HG02623 (cell line): Measurements from ENCODE around the gene ADGRF3.
"Not testable (repeated sequence)": the region's sequence is repeated elsewhere in the genome, so short reads cannot be mapped to it uniquely, and the experiment has no call there.

Source experiments
- ATAC-seq: cut with Tn5 transposase; IDR thresholded peaks from one replicate; pipeline ENCODE4 v1.9.1; 2021; ENCODE audit warnings: moderate library complexity; ENCODE audit not compliant: unreplicated experiment

The ADGRF3 gene, protein sequence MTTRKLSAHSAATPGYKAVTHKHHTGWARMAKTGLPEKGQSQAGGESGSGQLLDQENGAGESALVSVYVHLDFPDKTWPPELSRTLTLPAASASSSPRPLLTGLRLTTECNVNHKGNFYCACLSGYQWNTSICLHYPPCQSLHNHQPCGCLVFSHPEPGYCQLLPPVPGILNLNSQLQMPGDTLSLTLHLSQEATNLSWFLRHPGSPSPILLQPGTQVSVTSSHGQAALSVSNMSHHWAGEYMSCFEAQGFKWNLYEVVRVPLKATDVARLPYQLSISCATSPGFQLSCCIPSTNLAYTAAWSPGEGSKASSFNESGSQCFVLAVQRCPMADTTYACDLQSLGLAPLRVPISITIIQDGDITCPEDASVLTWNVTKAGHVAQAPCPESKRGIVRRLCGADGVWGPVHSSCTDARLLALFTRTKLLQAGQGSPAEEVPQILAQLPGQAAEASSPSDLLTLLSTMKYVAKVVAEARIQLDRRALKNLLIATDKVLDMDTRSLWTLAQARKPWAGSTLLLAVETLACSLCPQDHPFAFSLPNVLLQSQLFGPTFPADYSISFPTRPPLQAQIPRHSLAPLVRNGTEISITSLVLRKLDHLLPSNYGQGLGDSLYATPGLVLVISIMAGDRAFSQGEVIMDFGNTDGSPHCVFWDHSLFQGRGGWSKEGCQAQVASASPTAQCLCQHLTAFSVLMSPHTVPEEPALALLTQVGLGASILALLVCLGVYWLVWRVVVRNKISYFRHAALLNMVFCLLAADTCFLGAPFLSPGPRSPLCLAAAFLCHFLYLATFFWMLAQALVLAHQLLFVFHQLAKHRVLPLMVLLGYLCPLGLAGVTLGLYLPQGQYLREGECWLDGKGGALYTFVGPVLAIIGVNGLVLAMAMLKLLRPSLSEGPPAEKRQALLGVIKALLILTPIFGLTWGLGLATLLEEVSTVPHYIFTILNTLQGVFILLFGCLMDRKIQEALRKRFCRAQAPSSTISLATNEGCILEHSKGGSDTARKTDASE

DNA sequence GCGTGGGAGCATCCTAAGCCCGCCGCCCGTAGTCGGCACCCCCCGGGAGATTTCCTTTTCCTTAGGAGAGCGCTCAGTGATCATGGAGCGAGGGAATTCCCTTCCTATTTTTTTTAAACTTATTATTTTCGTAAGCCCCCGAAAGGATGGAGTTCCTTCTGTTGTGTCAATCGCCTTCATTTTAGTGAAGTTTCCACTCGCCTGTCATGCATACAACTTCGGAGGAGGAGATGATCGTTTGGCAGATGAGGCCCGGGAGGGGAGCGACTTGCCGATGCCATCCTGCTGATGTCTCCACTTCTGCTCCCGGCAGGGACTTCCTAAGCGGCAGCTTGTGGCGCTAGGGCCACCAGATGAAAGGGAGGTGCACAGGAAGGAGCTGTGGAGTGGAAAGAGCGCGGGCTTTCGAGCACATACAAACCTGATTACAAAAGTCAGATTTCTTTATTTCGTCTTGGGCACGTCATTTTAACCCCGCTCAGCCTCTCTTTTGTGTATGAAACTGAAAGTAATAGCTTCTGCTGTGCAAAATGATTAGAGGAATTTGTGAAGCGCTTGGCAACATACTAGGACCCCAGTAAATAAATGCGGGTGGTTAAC is at the start of gene ADGRF3:
TSS of gene ADGRF3 (minus strand) at position 336 of the 600 bp plus-strand sequence. CDS start 555 bp downstream, outside the sequence.
- no peak for ATAC-seq

- no peak for ATAC-seq
Measured at GRCh38 chr2:26395394-26395793, 48.8 kb upstream of the ADGRF3 start.

DNA sequence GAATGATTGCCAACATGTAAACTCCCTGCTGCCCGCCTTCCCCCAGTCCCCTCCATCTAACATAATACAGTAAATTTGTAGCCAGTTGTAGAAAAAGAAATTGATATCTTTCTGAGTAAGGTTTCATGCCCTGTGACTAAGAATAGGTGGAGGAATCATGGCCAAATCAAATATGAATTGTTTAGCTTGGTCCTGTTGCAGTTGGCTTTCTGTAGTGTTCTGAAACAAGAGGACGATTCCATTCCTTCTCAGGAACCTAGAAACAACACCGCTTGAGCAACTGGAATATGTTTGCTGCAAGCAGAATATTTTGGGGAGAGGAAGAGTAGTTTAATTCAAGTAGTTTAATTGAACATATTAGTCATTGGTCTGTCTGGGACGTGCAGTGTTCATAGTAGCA is 48.1 kb upstream of the ADGRF3 start:
- no peak for ATAC-seq

- ATAC-seq: no peak
Measured at GRCh38 chr2:26387189-26387588, 40.6 kb upstream of the ADGRF3 start.

- ATAC-seq: no peak
Measured at GRCh38 chr2:26384597-26384996, 38.0 kb upstream of the ADGRF3 start.

GRCh38 chr2:26384183-26384582 is 37.6 kb upstream of the ADGRF3 start:
- ATAC-seq: no peak

- ATAC-seq: no peak
Measured at GRCh38 chr2:26382564-26382963, 36.0 kb upstream of the ADGRF3 start.

DNA sequence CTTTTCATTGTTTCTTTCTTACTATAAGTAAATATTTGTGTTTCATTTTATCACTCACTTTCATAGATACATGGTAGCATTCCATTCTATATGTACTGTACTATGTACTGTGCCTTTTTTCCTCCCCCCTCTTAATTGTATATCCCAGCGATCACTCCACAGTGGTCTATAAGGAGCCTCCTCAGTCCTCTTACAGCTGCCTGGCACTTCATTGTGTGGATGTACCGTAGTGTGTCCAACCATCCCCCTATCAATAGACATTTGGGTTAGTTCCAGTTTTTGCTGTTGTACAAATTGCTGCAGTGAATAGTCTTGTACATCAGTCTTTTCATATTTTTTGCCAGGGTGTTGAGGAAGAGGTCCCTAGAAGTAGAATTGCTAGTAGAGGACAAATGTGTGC is 33.7 kb upstream of the ADGRF3 start:
- ATAC-seq: no peak

DNA sequence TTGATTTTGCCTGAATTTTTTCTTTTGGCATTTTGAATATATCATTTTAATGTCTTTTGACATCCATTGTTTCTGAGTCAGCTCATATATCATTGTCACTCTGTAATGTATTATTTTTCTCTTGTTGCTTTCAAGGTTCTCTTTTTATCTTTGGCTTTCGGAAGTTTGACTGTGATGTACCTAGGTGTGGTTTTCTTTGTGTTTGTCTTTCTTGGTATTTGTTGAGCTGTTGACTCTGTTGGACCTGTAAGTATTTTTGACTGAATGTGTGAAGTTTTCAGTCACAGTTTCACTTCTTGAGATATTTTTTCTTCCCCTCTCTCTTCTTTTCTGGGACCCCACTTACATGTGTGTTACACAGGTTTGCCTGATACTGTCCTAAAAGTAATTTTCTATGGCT is 30.2 kb upstream of the ADGRF3 start:
- ATAC-seq: no peak

- ATAC-seq: not testable (repeated sequence)
Measured at GRCh38 chr2:26370909-26371308, 24.3 kb upstream of the ADGRF3 start.

DNA sequence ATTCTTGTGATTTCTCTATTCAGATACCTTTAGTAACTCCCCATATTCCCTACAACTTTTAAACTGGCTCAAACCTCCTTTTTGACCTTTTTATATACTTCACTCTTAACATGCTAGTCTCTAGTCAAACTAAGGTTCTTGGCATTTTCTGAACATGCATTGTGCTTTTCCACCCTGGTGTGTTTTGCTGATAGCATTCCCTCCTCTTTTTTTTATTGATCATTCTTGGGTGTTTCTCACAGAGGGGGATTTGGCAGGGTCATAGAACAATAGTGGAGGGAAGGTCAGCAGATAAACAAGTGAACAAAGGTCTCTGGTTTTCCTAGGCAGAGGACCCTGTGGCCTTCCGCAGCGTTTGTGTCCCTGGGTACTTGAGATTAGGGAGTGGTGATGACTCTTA is 23.1 kb upstream of the ADGRF3 start:
- ATAC-seq: not testable (repeated sequence)

GRCh38 chr2:26366957-26367356 is 20.4 kb upstream of the ADGRF3 start:
- ATAC-seq: no peak

DNA sequence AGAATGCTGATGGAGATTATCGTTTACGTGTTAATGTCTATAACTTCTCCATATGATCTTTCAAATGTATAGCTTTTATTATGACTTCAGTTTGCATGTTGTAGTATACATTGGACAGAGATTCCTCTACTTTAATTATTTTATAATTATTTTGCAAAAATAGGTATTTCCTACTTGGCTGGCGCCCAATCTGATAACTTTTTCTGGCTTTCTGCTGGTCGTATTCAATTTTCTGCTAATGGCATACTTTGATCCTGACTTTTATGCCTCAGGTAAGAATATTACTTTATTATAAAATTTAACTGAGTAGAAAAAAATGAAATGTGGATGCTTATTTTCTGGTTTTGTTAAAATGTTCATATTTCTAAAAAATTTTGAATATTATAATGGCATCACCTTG is 18.1 kb upstream of the ADGRF3 start:
- no peak for ATAC-seq

DNA sequence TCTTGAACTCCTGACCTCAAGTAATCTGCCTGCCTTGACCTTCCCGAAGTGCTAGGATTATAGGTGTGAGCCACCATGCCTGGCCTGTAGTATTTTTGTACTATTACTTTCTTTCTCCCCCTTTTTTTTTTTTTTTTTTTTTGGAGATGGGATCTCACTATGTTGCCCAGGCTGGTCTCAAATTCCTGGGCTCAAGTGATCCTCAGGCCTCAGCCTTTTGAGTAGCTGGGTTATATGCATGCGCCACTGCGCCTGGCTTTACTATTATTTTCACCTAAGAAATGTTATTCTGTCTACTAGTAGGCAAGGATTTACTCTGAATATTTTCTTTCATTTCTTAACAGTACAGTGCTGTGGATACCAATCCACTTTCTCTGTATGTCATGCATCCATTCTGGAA is 17.4 kb upstream of the ADGRF3 start:
- no peak for ATAC-seq

DNA sequence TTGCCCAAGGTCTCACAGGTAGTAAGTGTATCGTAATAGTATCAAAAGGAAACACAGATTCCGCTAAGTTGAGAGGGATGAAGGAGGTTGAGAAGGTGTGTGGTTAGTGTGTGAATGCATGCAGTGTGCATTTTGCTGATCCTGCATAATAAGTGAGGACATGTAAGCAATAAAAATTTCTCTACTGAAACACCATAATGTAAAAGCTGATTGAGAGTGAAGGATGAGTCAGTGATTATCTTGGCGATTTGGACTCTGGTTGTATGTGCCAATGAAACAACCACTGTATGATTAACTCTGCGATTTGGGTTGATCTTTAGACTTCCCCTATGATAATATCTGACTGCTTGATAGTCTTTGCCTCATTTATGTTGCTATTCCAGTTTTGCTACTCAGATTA is 16.7 kb upstream of the ADGRF3 start:
- no peak for ATAC-seq

DNA sequence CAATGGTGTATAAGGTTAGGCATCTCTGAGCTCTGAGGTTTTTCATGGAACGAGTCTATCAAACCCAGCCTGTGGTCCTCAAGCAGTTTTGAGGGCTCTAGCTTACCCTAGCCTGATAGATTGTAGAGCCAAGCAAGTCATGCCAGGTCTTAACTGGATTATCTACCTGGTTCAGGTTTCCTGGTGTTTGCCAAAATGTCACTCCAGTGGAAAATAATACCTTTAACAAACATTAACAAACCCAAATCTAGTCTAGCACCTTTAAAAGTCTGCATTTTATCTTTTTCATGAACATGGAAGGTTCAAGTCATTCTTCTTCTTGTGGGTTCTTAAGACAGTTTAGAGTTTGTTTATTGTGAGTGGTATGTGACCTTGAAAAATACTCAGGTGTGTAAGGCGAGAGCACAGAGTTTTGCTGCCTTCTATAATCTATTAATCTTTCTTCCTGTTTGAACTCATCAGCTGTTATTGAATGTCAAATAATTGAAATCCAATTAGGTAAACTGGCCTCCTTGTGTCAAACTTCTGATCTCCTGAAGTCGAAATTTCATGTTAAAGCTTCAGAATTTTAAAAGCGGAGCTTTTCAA is 13.4 kb upstream of the ADGRF3 start:
- ATAC-seq: no peak

- ATAC-seq: no peak
Measured at GRCh38 chr2:26356771-26357170, 10.2 kb upstream of the ADGRF3 start.

DNA sequence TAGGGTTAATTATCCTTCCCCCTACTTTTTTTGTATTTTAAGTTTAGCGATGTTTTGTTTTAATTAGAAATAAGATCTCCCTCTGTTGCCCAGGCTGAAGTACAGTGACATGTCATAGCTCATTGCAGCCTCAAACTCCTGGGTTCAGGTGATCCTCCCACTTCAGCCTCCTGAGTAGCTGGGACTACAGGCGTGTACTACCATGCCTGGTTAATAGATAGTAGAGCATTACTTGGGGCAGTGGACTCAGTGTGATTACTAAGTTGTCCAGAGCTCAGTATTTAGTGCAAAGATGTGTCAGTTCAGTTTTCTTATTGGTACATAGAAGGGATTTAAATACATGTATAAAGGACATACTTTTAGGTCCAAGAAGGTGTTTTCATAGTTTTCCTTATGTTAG is 9.5 kb upstream of the ADGRF3 start:
- ATAC-seq: no peak

DNA sequence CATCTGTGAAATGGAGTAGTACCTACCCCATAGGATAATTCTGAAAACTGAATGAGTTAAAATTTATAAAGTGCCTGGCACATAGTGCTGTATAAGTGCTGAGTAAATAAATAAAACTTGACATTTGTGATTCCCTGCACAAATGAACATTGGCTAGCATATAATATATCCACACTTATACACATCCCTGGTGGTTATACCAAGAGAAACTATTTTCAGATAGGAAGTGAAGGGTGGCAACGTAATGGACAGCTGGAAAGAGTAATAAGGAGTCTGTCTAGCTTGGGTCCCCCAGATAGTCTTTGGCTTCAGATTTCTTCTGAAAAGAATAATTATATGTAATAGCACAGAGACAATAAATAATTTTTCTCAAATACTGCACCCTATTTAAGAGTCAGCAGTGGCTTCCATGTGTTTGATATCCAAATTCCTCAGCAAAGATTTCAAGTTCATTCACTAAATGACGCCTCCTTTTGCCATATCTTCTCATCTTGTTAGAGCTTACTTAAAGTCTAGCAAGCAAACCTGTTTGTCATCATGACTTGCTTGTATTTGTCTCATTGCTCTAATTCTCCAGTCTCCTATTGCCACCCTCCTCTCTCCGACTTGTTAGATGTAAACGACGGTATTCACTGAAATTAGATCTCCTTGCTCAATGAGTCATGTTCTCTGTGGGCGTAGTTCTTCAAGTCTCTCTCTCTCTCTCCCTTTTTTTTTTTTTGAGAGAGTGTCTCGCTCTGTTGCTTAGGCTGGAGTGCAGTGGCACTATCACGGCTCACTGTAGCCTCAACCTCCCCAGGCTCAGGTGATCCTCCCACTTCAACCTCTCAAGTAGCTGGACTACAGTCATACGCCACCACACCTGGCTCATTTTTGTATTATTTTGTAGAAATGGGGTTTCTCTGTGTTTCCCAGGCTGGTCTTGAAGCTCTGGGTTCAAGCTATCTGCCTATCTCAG is 8.7 kb upstream of the ADGRF3 start:
- ATAC-seq: no peak

GRCh38 chr2:26354469-26354868 is 7.9 kb upstream of the ADGRF3 start:
- not testable (repeated sequence) for ATAC-seq
